NCI-H146 treated with DMSO at 0.1 percent for 48 hours (cell line): ENCODE results near the gene XIRP2.
"Not testable (repeated sequence)": the region's sequence is repeated elsewhere in the genome, so short reads cannot be mapped to it uniquely, and the experiment has no call there.

Source experiments
- DNase-seq: peaks from one replicate; lab custom pipeline; 2025; ENCODE audit not compliant: unreplicated experiment; lab: John Stamatoyannopoulos, UW

Gene XIRP2

DNA sequence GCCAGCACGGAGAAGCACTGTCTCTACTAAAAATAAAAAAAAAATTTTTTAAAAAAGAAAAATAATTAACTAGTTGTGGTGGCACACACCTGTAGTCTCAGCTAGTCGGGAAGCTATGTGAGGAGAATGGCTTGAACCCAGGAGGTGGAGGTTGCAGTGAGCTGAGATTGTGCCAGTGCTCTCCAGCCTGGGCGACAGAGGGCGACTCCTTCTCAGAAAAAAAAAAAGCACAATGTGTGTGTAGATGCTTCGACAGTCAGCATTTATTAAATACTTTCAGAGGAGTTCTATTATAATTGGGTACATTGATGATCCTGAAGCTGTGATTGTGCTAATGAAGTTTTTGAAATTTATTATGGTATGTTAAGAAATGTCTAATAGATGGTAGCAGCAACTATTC is 46.5 kb downstream of the XIRP2 start:
- DNase-seq = no peak

DNA sequence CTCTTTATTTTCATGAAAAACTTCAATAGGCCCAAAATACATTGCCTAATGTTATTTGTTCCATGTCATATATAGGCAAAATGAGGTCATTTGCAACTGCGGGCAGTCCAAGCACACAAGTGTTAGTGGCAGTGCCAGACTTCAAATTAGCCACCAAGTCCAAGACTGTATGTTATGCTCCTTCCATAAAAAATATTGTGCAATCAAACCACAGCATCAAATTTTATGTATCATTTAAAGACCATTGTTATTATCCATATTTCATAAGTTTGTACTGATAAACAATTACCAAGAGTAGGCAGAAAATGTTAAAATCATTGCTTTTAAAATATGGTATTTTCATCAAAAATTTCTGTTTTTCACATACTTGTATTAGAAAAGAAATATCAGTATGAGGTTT is 54.1 kb downstream of the XIRP2 start:
- no peak for DNase-seq

DNA sequence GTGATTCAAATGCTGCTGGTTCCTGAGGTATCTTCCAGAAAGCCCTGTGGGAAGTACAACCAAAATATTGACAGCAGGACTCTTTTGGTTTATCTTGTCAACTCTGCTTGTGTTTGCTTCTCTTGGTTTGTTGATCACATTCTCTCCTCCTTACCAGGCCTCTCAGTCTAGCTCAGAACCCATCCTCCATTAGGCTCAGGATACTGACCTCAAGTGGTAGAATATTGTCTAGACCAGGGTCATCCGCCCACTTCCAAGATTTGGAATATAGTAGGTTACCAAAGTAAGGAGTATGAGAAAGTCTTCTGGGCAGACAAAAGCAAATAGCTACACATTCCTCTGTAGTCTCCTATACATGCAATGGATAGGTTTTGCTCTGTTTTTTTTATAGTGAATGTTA is 56.6 kb downstream of the XIRP2 start:
- DNase-seq = no peak

DNA sequence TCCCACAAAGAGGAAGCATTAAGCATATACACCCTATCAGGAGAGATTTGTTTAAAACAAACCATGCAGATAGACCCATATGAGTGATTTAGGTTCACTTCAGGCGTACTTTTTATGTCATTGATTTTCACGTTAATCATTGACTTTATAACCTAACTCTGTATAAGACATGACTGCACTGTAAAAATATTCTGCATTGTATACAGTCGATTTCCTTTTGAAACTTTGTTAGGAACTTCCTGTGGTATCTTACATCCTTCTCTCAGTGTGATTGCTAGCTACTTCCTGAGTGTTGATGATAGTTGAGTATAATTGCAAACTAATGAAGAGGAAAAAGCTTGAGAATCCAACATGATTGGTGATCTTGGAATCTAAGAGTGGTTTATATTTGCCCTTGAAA is 69.4 kb downstream of the XIRP2 start:
- no peak for DNase-seq

DNA sequence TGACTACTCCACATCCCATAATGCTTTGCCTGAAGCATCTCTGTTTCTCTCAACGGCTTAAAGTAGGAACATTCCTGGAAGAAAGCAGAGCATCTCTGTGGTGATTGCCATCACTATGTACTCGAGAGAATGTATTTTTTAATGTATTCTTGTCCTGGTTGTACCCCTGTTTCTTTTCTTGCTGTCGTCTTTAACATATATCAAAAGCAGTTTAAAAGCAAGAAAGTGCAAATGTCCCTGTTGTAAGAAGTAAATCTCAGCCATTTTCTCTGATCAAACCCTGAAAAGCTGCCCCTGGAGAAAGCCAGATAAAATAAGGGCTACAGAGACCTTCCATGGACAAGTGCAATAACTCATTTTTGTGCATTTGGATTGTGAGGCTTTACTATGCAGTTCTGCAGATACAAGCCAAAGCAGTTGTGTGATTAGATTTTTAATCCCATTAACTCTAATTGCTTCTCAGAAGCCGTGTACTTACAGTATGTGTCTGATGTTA is 70.8 kb downstream of the XIRP2 start:
- DNase-seq = no peak

DNA sequence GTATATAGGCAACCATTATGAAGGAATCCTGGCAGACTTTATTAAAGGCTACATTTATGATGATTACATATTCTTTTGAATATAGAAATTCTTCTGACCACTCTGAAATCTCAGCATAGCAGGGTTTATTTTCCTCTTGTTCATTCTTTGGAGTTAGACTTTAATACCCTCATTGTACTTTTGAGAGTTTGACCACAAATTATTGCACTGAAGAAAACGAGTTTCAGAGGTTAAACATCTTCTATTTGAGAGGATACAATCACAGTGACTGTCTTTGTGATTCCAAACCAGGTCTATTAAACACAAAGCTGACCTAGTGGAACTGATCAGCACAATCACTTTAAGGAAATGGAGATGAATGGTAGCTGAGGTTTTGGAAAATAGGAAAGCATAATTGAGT is 71.3 kb downstream of the XIRP2 start:
- no peak for DNase-seq

DNA sequence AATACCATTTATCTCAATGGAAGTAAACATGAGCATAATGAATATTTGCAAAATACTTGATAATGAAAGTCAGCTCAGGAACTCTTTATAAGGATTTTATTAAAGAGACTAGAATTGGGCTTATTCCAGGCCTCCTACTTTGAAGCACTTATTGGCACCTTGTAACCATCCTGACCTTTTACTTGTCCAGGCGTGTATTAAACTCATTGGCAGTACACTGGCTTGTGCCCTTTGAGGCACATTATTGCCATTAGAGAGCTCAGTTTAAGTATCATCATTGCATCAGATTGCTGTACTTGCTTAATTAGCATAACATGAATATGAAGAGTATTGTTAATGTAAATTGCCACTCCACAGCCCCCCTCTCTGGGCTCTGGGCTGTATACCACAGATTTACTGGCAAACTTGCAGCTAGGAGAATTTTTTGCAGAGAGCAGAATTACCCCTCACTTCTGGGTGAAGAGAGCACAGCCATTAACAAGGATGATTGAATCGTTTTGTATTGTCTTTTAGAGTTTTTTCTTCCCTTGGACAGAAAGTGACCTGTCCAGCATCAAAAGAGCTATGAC is 72.5 kb downstream of the XIRP2 start:
- no peak for DNase-seq

DNA sequence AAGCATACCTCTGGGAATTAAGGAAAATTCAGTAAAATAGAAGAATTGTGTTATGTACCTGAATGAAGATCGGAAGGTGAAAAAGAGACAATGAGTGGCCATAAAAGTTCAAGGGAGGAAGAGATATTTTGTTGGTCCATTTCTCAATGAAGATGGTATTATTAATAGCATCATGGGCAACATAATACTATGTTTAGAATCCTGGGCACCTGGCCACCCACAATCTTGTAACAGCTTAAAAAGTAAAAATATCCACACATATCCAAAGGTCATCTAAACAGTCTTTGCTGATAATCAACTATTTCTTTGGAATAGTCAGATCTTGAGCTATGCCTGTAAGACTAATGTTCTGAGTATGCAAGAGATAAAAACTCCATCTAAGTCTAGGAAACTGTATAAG is 73.7 kb downstream of the XIRP2 start:
- no peak for DNase-seq

DNA sequence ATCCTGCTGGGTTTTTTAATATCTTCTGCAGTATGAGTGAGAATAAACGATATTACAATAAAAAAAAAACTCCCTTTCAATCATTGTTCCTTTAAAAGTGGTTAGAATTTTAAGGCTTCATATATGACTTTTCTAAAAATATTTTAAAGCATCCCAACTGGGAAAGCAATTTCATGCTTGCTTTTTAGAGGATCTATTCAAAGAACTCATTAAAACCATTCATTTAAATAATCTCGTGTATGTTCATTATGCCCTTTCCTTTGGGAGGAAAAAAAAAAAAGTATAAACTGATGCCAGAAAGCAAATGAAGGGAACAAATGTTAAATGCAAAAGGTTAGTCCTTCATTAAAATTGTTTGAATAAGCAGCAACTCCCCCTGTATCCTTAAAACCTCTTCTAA is 81.2 kb downstream of the XIRP2 start:
- no peak for DNase-seq

DNA sequence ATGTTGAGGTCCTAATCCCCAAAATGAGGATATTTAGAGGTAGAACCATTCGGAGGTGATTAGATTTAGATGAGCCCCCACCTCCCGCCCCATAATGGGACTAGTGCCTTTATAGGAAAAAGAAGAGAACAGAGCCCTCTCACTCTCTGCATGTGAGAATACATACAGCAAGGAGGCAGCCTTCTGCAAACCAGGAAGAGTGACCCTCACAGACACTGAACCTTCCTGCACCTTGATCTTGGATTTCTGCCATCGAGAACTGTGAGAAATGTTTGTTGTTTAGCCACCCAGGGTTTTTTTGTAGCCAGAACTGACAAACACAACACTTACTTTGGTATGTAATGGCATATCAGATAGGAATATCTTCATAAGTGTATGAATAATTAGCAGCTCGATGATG is 83.7 kb downstream of the XIRP2 start:
- DNase-seq = no peak

DNA sequence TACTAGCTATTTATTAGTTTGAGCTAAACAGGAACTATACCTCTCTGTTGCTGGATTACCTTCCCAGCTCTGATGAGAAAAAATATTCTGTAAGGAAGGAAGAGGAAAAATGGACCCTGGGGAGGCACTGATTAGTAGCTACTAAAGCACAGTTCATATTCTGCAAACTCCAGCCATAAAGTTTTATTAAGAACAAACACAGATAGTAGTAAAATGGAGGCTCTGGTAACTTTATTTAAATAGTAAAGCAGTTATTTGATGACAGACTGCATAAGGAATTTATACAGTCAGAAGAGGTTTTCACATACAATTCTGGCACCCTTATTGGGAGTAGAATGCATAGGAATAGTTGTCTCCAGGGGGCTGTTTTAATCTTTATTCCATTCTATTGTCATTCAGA is 84.1 kb downstream of the XIRP2 start:
- no peak for DNase-seq

DNA sequence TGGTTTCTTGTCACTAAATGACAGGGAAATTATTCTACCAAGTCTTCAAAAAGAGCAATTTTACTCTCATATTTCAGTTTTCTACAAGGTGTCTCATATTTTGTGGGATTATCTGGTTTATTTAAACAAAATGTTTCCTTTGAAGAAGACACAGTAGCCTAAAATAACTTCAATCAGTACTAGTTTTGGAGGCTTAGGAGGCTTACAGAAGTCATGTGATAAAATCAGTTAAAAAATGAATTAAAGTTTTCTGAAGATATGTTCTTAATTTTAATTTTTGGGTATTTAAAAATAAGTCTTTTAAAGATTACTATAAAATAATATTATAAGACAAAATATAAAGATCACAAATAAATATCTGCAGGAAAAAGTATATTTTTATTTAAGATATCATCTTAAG is 95.9 kb downstream of the XIRP2 start:
- DNase-seq = no peak

DNA sequence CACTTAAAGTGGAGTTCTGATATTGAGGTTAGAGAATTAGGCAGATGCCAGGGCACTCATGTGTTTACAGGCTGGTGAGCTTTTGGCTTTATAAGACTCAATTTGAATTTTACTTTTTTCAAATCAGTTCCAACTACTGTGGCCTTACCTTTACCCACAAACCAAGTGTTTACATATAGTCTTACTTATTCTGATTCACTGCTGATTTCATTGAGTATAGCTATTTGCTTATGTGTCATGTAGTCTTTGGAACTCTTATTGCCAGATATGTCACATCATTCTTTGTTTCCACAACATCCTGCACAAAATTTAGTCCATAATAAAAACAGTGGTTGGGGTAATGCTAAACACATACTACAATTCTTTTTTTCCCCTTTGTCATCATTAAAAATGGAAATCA is 96.5 kb downstream of the XIRP2 start:
- no peak for DNase-seq

DNA sequence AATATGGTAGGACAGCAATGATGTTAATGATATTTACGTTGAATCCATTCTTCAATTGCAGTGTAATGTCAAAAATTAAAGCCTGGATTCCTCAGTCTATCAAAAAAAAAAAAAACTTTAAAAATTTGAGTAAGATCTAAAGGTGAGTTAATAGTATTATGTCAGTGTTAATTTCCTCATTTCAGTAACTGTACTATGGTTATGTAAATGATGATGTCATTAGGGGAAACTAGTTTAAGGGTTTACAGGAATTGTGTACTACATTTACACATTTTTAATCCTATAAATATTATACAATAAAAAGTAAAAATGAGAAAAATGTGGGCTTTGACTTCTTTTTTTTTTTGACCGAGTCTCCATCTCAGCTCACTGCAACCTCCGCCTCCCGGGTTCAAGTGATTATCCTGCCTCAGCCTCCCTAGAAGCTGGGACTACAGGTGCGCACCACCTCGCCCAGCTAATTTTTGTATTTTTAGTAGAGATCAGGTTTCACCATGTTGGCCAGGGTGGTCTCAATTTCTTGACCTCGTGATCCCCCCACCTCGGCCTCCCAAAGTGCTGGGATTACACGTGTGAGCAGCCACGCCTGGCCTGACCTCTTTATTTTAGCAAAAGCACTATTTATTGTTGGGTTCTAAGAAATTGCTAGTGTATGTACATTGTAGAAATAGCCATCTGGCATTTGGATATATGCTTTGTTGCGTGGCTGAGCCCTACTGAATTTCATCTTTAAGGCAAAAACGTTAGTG is 106.5 kb downstream of the XIRP2 start:
- no peak for DNase-seq

DNA sequence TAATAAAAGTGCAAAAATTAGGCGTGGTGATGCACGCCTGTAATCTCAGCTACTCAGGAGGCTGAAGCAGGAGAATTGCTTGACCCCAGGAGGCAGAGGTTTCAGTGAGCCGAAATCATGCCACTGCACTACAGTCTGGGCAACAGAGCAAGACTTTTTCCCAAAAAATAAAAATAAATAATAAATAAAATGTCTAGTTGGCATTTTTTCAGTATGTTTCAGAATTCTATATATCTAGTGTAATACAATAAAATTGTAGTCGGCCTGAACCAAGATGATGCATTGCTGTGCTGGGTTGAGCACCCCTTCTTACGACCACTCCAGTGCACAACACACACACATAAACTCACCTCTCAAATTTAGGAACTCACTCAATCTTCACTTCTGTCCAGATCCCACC is 108.2 kb downstream of the XIRP2 start:
- no peak for DNase-seq

DNA sequence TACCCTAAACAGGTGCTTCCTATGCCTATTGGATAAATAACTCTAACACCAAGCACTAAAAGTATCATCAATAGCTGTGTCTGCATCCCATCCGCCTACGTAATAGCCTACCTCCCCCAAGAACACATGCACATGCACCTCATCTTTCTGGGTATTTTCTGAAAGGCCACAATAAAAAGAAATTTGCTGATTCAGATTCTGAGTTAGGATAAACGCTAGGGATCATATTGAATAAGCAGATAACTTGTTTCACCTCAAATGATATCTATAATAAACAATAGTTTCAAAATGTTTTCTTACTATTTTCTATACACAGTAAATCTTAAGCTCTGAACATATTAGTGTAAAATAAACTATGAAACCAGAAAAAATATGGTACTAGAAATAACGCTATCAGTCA is 112.9 kb downstream of the XIRP2 start:
- no peak for DNase-seq

DNA sequence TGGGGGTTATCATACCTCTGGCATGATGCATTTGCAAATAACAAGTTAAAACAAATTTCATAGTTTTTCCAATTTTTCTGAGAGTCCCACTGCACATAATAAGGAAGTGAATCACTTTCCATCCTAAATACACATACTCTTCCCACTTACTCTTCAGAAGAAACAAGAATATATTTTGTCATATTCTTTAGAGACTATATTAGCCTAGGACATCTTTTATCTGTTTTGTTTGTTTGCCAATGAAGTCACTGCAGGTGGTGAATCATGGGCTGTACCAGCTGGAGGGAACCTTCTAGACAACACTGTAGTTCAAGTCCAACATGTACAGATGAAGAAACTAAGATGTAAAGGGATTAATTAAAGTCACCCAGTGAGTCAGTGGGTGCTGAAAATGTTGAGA is 116.8 kb downstream of the XIRP2 start:
- no peak for DNase-seq

DNA sequence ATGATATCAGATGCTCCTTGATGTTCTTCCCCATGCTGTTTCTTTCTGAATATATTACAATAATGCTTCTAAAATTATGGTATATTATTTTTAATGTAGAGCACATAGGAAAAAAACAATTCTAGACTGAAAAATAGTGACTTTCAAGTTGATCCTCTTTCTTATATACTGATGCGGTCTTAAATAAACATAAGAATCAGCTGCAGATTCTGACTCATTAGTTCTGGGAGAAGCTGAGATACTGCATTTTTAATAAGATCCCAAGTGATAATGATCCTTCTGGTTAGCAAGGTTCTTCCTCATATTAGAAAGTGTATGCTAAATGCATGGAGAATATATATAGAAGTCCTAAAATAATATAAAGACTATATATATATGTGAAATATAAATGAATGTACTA is 124.9 kb downstream of the XIRP2 start:
- no peak for DNase-seq

DNA sequence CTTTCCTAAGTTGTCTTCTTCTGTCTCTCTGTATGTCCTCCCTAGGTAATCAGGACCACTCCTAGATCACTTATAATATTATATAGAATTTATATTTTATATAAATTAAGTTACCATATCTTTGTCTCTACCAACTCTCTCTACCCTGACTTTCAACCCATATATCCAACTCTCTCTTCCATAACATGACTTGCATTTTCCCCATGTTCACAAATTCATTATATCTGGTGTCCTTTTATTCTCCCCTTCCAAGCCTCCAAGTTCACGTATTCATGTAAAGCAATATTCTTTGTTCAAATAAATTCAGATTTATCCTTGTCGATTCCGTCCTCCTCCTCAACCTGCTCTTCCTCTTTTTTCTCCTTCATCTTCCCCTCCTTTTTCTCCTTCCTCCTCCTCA is 127.5 kb downstream of the XIRP2 start:
- no peak for DNase-seq

DNA sequence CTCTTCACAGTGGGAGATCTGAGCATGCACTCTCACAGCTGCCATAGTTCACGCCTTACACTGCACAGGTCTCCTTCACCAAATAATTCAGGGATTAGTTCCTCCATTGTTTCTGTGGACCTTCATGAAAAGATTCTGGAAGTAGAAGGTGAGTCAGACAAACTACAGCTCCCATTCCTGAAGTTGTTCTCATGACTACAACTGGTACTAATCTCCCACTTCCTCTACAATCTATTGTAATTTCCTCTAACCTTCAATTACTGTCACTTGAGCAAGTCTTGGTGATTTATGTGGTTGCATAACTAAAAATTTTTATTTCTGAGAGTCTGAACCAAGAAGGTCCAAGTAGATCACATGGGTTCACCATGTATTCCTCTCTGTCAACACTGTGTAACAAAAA is 128.7 kb downstream of the XIRP2 start:
- DNase-seq = no peak

DNA sequence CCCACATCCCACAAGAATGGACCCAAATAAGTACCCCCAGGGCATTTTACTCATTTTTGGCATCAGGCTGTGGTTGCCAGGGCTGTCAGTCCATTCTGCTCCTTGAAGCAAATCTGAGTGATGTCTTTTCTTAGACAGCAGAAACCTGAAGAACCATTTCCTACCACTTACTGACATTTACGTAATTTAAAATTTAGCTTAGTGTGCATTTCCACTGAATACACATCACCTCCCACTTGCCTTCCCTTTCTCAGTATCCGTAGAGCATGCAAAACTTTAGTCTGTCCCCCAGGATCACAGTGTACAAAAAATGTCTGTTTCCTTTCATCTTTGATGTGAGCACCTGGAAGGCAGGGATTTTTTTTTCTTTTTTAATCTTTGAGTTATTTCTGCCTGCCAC is 130.3 kb downstream of the XIRP2 start:
- DNase-seq = no peak

DNA sequence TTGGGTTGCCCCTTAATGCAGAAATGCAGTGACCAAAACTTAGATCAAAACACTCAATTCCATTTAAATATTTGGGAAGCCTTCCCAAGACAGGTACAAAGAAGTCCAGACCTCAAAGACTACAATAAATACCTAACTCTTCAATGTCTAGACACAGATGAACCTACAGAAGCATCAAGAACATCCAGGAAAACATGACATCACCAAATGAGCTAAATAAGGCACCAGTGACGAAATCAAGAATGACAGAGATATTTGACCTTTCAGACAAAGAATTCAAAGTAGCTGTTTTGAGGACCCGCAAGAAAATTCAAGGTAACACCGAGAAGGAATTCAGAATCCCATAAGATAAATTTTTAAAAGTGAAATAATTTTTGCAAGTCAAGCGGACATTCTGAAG is 140.2 kb downstream of the XIRP2 start:
- DNase-seq = no peak

DNA sequence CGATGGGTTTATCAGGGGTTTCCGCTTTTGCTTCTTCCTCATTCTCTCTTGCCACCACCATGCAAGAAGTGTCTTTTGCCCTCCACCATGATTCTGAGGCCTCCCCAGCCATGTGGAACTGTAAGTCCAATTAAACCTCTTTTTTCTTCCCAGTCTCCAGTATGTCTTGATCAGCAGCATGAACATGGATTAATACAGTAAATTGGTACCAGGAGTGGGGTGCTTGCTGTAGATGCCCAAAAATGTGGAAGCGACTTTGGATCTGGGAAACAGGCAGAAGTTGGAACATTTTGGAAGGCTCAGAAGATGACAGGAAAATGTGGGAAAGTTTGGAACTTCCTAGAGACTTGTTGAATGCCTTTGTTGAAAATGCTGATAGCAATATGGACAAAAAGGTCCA is 146.7 kb downstream of the XIRP2 start:
- DNase-seq = not testable (repeated sequence)
